GM12878 (cell line): ENCODE measurements around the gene SYTL1. TPM values are rescaled to one million over a fixed set of nuclear protein-coding genes. Genes with fewer than 3 reads are reported as not detected.

Source experiments
- ATAC-seq: fragments of 200-7000 bp; cut with Tn5 transposase; 3 replicates; pipeline ENCODE4 v1.9.1; 2020; ENCODE audit warnings: mild to moderate bottlenecking, moderate library complexity
- BruUV-seq: library from RNA; stranded (reverse); fragments of 400-500 nt; replicated peaks from 2 replicates; lab custom pipeline; 2021; lab: Mats Ljungman, UMichigan
- CTCF ChIA-PET: fragments of 300-600 bp; sonication (Branson Sonifier 250); formaldehyde crosslinking; extraction: SDS; loops from one replicate; lab custom pipeline; 2021; ENCODE audit warnings: inconsistent platforms; lab: Yijun Ruan, JAX
- POLR2A ChIA-PET: fragments of 350-600 bp; formaldehyde crosslinking; extraction: SDS; loops from one replicate; lab custom pipeline; 2021; ENCODE audit warnings: inconsistent platforms; lab: Charles Lee
- RAD21 ChIA-PET: fragments of 300-600 bp; sonication (Branson Sonifier 250); formaldehyde crosslinking; loops from one replicate; lab custom pipeline; 2023; ENCODE audit warnings: antibody characterized with exemption; ENCODE audit not compliant: unreplicated experiment; lab: Charles Lee
- SMC1A ChIA-PET: fragments of 300-600 bp; sonication (Branson Sonifier 250); formaldehyde crosslinking; loops from one replicate; lab custom pipeline; 2023; ENCODE audit not compliant: unreplicated experiment, uncharacterized antibody; lab: Charles Lee
- DNase-seq: peaks from one replicate; pipeline ENCODE4 v3.0.0-alpha.2; 2011; ENCODE audit warnings: low read depth, low spot score
- FAIRE-seq: peaks from 3 replicates; lab custom pipeline; 2011; peaks lifted over from hg19 to GRCh38; lab: Jason Lieb, UNC
- H2AFZ ChIP-seq: 2 replicates; pipeline ENCODE4 v1.6.0; 2011; ENCODE audit warnings: low read depth, low read length, control low read depth; ENCODE audit not compliant: control insufficient read depth
- H3K27ac ChIP-seq: 2 replicates; pipeline ENCODE4 v1.5.1; 2011; ENCODE audit warnings: control low read depth; ENCODE audit not compliant: control insufficient read depth, insufficient read depth
- H3K27me3 ChIP-seq, 2 experiments: replicated peaks in 1 of 2; 2 replicates each; pipeline versions ENCODE4 v1.6.0 to v1.6.1; 2011; ENCODE audit warnings: low read length in 1 of 2; ENCODE audit not compliant: control insufficient read depth in 2 of 2, insufficient read depth in 2 of 2
- H3K36me3 ChIP-seq, 2 experiments: 2 replicates each; pipeline ENCODE4 v1.5.1; 2011; ENCODE audit warnings: low read length in 1 of 2; ENCODE audit not compliant: control insufficient read depth in 2 of 2, insufficient read depth in 2 of 2
- H3K4me1 ChIP-seq: 2 replicates; pipeline ENCODE4 v1.6.1; 2011; ENCODE audit warnings: mild to moderate bottlenecking, low read length, moderate library complexity, mixed read lengths; ENCODE audit not compliant: control insufficient read depth, insufficient read depth
- H3K4me2 ChIP-seq: 2 replicates; pipeline ENCODE4 v1.6.0; 2011; ENCODE audit warnings: control low read depth; ENCODE audit not compliant: control insufficient read depth, insufficient read depth
- H3K4me3 ChIP-seq: fragments of 200-600 bp; sonication (generic); 2 replicates; pipeline ENCODE4 v1.5.1; 2016
- H3K79me2 ChIP-seq: 2 replicates; pipeline ENCODE4 v1.6.0; 2011; ENCODE audit warnings: low read length; ENCODE audit not compliant: control insufficient read depth, insufficient read depth
- H3K9ac ChIP-seq: 2 replicates; pipeline ENCODE4 v1.8.0; 2011; ENCODE audit warnings: low read length, control low read depth, mixed read lengths; ENCODE audit not compliant: control insufficient read depth, insufficient read depth
- H3K9me3 ChIP-seq: replicated peaks from 3 replicates; pipeline ENCODE4 v1.5.1; 2011; ENCODE audit warnings: mild to moderate bottlenecking, low read length; ENCODE audit not compliant: control insufficient read depth, insufficient read depth
- H4K20me1 ChIP-seq: 2 replicates; pipeline ENCODE4 v1.6.0; 2011; ENCODE audit not compliant: control insufficient read depth, insufficient read depth
- EP300 ChIP-seq, 2 experiments: fragments of 150-350 bp in 1 of 2; IDR thresholded peaks; 2 replicates each; pipeline ENCODE4 v1.6.1; 2011 to 2012; ENCODE audit warnings: low read depth in 2 of 2, low read length in 2 of 2, borderline replicate concordance in 1 of 2, improper control_type of control experiment in 1 of 2, inconsistent platforms in 1 of 2; ENCODE audit not compliant: control insufficient read depth in 1 of 2
- FOXK2 ChIP-seq: fragments of 450-650 bp; IDR thresholded peaks from 2 replicates; pipeline ENCODE4 v1.6.1; 2017; ENCODE audit warnings: mild to moderate bottlenecking, moderate library complexity
- MYC ChIP-seq: IDR thresholded peaks from 2 replicates; pipeline ENCODE4 v1.6.1; 2011; ENCODE audit warnings: mild to moderate bottlenecking, low read length, moderate library complexity, inconsistent platforms; ENCODE audit not compliant: insufficient read depth, insufficient replicate concordance, insufficient read length, severe bottlenecking
- SMAD1 ChIP-seq: fragments of 450-650 bp; IDR thresholded peaks from 2 replicates; pipeline ENCODE4 v1.6.1; 2018; ENCODE audit warnings: mild to moderate bottlenecking, low read depth; ENCODE audit not compliant: partially characterized antibody
- SP1 ChIP-seq: IDR thresholded peaks from one replicate; pipeline ENCODE4 v1.6.1; 2011; ENCODE audit warnings: low read depth, low read length
- SPI1 ChIP-seq: IDR thresholded peaks from 2 replicates; pipeline ENCODE4 v1.6.1; 2011; ENCODE audit warnings: low read depth, mild to moderate bottlenecking, low read length, moderate library complexity, borderline replicate concordance; ENCODE audit not compliant: insufficient read depth
- STAT3 ChIP-seq: IDR thresholded peaks from 2 replicates; pipeline ENCODE4 v1.6.1; 2011; ENCODE audit warnings: low read depth, low read length, improper control_type of control experiment
- SUPT20H ChIP-seq: IDR thresholded peaks from 2 replicates; pipeline ENCODE4 v1.6.1; 2011; ENCODE audit warnings: low read depth, mild to moderate bottlenecking, low read length, moderate library complexity, borderline replicate concordance; ENCODE audit not compliant: control insufficient read depth
- WGBS: methylation state at CpG from one replicate; pipeline ENCODE4 v1.1.6; 2016; ENCODE audit warnings: low lambda C conversion rate; ENCODE audit not compliant: insufficient replicate concordance, insufficient coverage; ENCODE audit errors: missing lambda C conversion rate; 5-methylcytosine and 5-hydroxymethylcytosine counted together
- in situ Hi-C: fragments of 300-500 bp; cut with MboI; formaldehyde crosslinking; loops from 9 replicates; pipeline ENCODE4 v1.14.3; 2018; ENCODE audit warnings: mixed read lengths
- intact Hi-C: fragments of 100-400 bp; cut with micrococcal nuclease; formaldehyde crosslinking; loops from one replicate; pipeline ENCODE4 v1.14.2; 2022; ENCODE audit not compliant: unreplicated experiment
- polyA plus RNA-seq, 11 experiments: library from polyadenylated mRNA; depleted of rRNA in 4 of 11; unstranded in 6 of 11; stranded (reverse) in 5 of 11; fragments of >200 nt; fragmentation: Nextera tagmentation in 4 of 11; fragmentation: Illumina TruSeq in 1 of 11; extraction: Ambion mirVana in 4 of 11; extraction: Trizol in 1 of 11; gene quantifications; 1 replicate in 1 of 11; 2 replicates in 10 of 11; pipeline versions ENCODE4 v1.2.1 to v1.2.3, GENCODE V29; 2011 to 2016; ENCODE audit warnings: inconsistent platforms in 2 of 11, missing spikeins in 2 of 11, low read depth in 1 of 11
- total RNA-seq, 4 experiments: library from RNA; depleted of rRNA in 3 of 4; stranded (reverse); fragments of >200 nt in 3 of 4; fragmentation: Illumina TruSeq in 1 of 4; extraction: Trizol in 1 of 4; gene quantifications; 2 replicates each; pipeline versions ENCODE4 v1.2.1 to v1.2.3, GENCODE V29; 2013 to 2021

SYTL1 gene
- total and polyA plus RNA-seq, 10 of the 15 experiments (the other 5 are each of a cell fraction or from before 2014, with no cell fraction given), result 0.72 to 45.6 (median 14.8) TPM

DNA sequence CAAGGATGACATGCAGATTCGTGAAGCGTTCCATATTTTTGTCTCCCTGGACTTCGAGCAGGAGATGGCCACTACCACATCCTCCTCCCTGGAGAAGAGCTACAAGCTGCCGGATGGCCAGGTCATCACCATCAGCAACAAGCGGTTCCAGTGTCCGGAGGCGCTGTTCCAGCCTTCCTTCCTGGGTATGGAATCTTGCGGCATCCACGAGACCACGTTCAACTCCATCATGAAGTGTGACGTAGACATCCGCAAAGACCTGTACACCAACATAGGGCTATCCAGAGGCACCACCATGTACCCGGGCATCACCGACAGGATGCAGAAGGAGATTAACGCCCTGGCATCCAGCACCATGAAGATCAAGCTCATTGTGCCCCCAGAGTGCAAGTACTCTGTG lies 16.5 kb upstream of the SYTL1 start:
- no peak for TF ChIP-seq SUPT20H
- no peak for TF ChIP-seq STAT3
- no peak for TF ChIP-seq EP300 (IDR thresholded peaks at IDR 0.05; ENCODE audit: borderline replicate concordance in 1 of 2, control insufficient read depth in 1 of 2, low read depth in 2 of 2, low read length in 2 of 2)
- TF ChIP-seq SMAD1, result no peak
- no peak for TF ChIP-seq SPI1
- no peak for TF ChIP-seq MYC
- TF ChIP-seq SP1, result no peak
- TF ChIP-seq FOXK2, result no peak
- TF ChIP-seq, all 136 proteins: peak for 0
- Histone ChIP-seq H4K20me1 (no peaks in the 10 kb centered on the region; the same call in 1 of the 2 replicates), H3K9me3 (no peaks in the 10 kb centered on the region), H3K4me3 (no peak overlapping the region), H3K4me1 (no peaks in the 10 kb centered on the region), H3K79me2 (peaks cover 52% of the 10 kb centered on the region), H3K36me3 (peaks cover 6 to 17% of the 10 kb centered on the region in 2 experiments), H3K27me3 (no peaks in the 10 kb centered on the region), H3K9ac (no peak overlapping the region), H3K27ac (no peak overlapping the region), H3K4me2 (no peak overlapping the region), H2AFZ (no peak overlapping the region)
- intact Hi-C loops, result loop anchor here (10.0 kb wide), 1 partner anchor 340 kb away; no protein-coding TSS in a partner anchor
- 99% methylated on average over 15 of the region's 15 CpGs for WGBS
- ChIA-PET RAD21 (no interaction called here), CTCF (interaction anchor here (1.2 to 2.2 kb wide), 2 partner anchors 28 to 65 kb away, joined by 3 to 10 read pairs; no protein-coding TSS in a partner anchor), SMC1A (interaction anchor here (1.4 to 1.5 kb wide), 2 partner anchors 40 to 41 kb away, joined by 3 read pairs; partner anchors contain the start of gene MAP3K6), POLR2A (no interaction called here)
- FAIRE-seq, result no peak
- in situ Hi-C loops, result no loop called here
- ATAC-seq, result no peak
- no TSS peak for BruUV-seq
- DNase-seq, result no peak
